Progenitor cell of endocrine pancreas (in vitro differentiated cells): ENCODE data around the gene METTL8. TPM values are rescaled to one million over a fixed set of nuclear protein-coding genes. Genes with fewer than 3 reads are reported as not detected.

ENCODE experiments used
- DNase-seq: peaks from one replicate; pipeline ENCODE4 v3.0.0; 2021; ENCODE audit warnings: low spot score; ENCODE audit not compliant: unreplicated experiment
- H3K27ac Mint-ChIP-seq: 2 replicates; pipeline ENCODE4 v1.8.0; 2021; ENCODE audit warnings: mild to moderate bottlenecking, moderate library complexity, mixed read lengths
- H3K27me3 Mint-ChIP-seq: 2 replicates; pipeline ENCODE4 v1.8.0; 2021; ENCODE audit warnings: mixed read lengths
- H3K36me3 Mint-ChIP-seq: 2 replicates; pipeline ENCODE4 v1.8.0; 2022; ENCODE audit warnings: mixed read lengths; ENCODE audit not compliant: insufficient read depth
- H3K4me1 Mint-ChIP-seq: 2 replicates; pipeline ENCODE4 v1.8.0; 2021; ENCODE audit warnings: low read depth, mixed read lengths
- H3K4me3 Mint-ChIP-seq: 2 replicates; pipeline ENCODE4 v1.8.0; 2021; ENCODE audit warnings: low read depth, mild to moderate bottlenecking, moderate library complexity, mixed read lengths
- H3K9me3 Mint-ChIP-seq: 2 replicates; pipeline ENCODE4 v1.8.0; 2021; ENCODE audit warnings: low read depth, mixed read lengths
- total RNA-seq: library from RNA; stranded (reverse); gene quantifications from 2 replicates; pipeline ENCODE4 v1.2.1, GENCODE V29; 2021
- TF ChIP-seq, protein P1 (sequence below): fragments of 200-600 bp; sonication (generic); IDR thresholded peaks from one replicate; pipeline ENCODE4 v1.5.0; 2021; ENCODE audit warnings: antibody characterized with exemption, mild to moderate bottlenecking; ENCODE audit not compliant: unreplicated experiment

Gene METTL8
- total RNA-seq, 1 donor from 2014 or later = 26.9 TPM

DNA sequence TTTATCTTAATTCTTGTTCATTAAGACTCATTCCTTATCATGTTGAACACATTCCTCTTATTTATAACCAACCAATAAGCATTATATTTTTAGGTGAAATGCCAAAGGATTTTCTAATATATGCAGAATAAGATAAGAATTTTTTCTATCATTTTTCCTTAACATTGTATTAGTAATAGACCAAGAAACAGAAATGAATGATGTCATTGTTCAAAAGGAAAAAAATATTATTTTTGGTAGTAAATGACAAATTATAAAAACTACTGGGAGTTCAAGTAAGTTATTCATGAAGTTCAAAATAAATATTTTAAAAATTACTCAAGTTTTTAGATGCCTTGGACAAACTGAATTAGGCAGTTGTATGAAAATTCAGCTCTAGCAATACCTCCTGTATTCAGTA, 25.7 kb upstream of the METTL8 start:
- no peaks in the 10 kb centered on the region for H3K4me1 Mint-ChIP-seq
- H3K9me3 Mint-ChIP-seq = peaks cover 14% of the 10 kb centered on the region
- DNase-seq = no peak
- peaks cover 29% of the 10 kb centered on the region for H3K36me3 Mint-ChIP-seq
- no peak overlapping the region for H3K4me3 Mint-ChIP-seq
- TF ChIP-seq, protein P1, sequence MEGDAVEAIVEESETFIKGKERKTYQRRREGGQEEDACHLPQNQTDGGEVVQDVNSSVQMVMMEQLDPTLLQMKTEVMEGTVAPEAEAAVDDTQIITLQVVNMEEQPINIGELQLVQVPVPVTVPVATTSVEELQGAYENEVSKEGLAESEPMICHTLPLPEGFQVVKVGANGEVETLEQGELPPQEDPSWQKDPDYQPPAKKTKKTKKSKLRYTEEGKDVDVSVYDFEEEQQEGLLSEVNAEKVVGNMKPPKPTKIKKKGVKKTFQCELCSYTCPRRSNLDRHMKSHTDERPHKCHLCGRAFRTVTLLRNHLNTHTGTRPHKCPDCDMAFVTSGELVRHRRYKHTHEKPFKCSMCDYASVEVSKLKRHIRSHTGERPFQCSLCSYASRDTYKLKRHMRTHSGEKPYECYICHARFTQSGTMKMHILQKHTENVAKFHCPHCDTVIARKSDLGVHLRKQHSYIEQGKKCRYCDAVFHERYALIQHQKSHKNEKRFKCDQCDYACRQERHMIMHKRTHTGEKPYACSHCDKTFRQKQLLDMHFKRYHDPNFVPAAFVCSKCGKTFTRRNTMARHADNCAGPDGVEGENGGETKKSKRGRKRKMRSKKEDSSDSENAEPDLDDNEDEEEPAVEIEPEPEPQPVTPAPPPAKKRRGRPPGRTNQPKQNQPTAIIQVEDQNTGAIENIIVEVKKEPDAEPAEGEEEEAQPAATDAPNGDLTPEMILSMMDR = no peak
- no peaks in the 10 kb centered on the region for H3K27me3 Mint-ChIP-seq
- H3K27ac Mint-ChIP-seq = no peak overlapping the region

DNA sequence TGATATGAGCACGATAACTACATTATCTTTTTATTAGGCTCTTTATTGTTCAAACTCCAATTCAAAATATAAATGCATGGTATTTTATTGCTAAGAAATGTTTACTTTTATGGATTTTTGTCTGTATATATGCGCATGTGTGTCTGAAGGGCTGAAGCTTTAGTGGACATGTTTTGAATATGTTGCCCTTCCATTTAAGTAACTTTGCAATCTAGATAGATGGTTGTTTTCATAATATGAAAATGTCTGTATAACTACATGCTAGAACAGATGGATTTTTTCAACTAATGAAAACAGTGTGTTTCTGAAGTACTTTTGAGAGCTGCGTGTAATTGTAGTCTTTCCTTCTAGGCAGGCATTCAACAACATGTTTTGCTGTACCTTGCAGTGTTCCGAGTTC, 19.0 kb upstream of the METTL8 start:
- no peaks in the 10 kb centered on the region for H3K27me3 Mint-ChIP-seq
- H3K4me3 Mint-ChIP-seq = no peak overlapping the region
- no peak overlapping the region for H3K27ac Mint-ChIP-seq
- H3K4me1 Mint-ChIP-seq = no peaks in the 10 kb centered on the region
- H3K36me3 Mint-ChIP-seq = peaks cover 35% of the 10 kb centered on the region
- no peak for DNase-seq
- peaks cover 14% of the 10 kb centered on the region for H3K9me3 Mint-ChIP-seq
- TF ChIP-seq, protein P1 = no peak

DNA sequence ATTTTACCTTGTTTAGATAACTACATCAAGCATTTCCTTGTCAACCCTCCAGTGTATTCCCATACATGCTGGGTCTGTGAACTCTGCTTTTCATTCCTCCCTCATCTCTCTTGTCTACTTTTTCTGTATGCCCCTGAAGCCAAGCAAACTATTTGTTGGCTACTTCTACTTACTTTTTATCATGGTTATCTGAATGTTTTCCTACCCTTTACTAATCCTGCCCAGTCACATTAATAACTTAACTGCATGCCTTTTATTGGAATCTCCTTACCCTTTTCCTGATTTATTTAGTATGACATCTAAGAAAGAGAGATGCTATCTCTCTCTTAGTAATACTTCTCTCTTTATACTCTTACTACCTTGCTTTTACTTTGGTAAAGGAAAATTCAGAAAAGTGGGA, 17.3 kb upstream of the METTL8 start:
- no peak for DNase-seq
- H3K27ac Mint-ChIP-seq = no peak overlapping the region
- no peaks in the 10 kb centered on the region for H3K4me1 Mint-ChIP-seq
- peaks cover 8% of the 10 kb centered on the region for H3K9me3 Mint-ChIP-seq
- TF ChIP-seq, protein P1 = no peak
- H3K4me3 Mint-ChIP-seq = no peak overlapping the region
- peaks cover 29% of the 10 kb centered on the region for H3K36me3 Mint-ChIP-seq
- H3K27me3 Mint-ChIP-seq = no peaks in the 10 kb centered on the region

DNA sequence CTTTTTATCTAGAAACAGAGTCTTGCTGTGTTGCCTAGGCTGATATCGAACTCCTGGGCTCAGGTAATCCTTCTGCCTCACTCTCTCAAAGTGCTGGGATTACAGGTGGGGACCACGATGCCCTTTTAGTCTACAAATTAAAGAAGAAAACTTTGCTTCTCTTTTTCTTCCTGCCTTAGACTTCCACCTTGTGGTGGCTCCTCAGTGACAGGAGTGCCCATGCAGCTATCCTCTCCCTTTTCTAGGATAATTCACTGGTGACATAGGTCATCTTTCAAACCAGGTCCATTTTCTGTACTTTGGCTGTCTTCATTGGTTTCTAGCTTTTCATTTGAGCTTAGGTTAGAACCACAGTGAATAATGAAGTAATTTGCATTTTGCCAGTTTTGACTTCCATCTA, 13.9 kb upstream of the METTL8 start:
- peaks cover 18% of the 10 kb centered on the region for H3K36me3 Mint-ChIP-seq
- no peaks in the 10 kb centered on the region for H3K27me3 Mint-ChIP-seq
- no peak overlapping the region for H3K27ac Mint-ChIP-seq
- no peaks in the 10 kb centered on the region for H3K4me1 Mint-ChIP-seq
- H3K9me3 Mint-ChIP-seq = no peaks in the 10 kb centered on the region
- no peak for DNase-seq
- TF ChIP-seq, protein P1 = no peak
- no peak overlapping the region for H3K4me3 Mint-ChIP-seq

DNA sequence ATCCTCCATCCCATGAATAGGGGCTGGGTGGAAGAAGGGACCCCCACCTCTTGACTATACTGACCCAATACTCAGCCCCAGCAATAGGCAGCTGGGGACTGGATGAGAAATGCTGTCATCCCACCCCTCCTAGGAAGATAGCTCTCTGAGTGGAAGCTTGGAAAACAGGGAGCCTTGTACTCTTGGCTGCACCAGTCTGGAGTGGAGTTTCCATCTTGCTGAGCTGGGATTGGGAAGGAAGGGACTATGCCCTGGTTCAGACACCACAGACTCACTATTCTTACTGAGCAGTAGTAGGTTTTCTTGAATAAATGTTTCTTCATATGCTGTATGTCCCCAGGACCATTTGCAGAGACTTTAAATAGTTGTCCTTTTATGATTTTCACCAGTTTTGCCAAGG, 7.7 kb upstream of the METTL8 start:
- Mint-ChIP-seq H3K4me3 (no peak overlapping the region), H3K4me1 (no peaks in the 10 kb centered on the region), H3K9me3 (no peaks in the 10 kb centered on the region), H3K36me3 (peaks cover 19% of the 10 kb centered on the region), H3K27ac (no peak overlapping the region), H3K27me3 (no peaks in the 10 kb centered on the region)
- TF ChIP-seq, protein P1 = no peak
- DNase-seq = no peak
